8988T (cell line): Measurements from ENCODE around the gene DHTKD1.
"Not testable (repeated sequence)": the region's sequence is repeated elsewhere in the genome, so short reads cannot be mapped to it uniquely, and the experiment has no call there.

Experiments
- DNase-seq: peaks from one replicate; pipeline ENCODE4 v3.0.0; 2011

The DHTKD1 gene

GRCh38 chr10:12063483-12063818, 5.3 kb upstream of the DHTKD1 start:
- DNase-seq, result no peak

- DNase-seq, result no peak
These were observed 1.4 kb upstream of the DHTKD1 start for GRCh38 chr10:12067336-12067735.

GRCh38 chr10:12071441-12071840, 2.7 kb downstream of the DHTKD1 start:
- DNase-seq, result not testable (repeated sequence)

GRCh38 chr10:12073526-12073925, 4.8 kb downstream of the DHTKD1 start:
- DNase-seq, result no peak

- no peak for DNase-seq
These were observed 8.9 kb downstream of the DHTKD1 start for GRCh38 chr10:12077580-12078180.

GRCh38 chr10:12081470-12081869, 12.7 kb downstream of the DHTKD1 start:
- DNase-seq, result no peak

GRCh38 chr10:12081879-12082557, 13.3 kb downstream of the DHTKD1 start:
- no peak for DNase-seq

- no peak for DNase-seq
These were observed 20.2 kb downstream of the DHTKD1 start for GRCh38 chr10:12088919-12089318.

GRCh38 chr10:12091421-12091820, 22.7 kb downstream of the DHTKD1 start:
- DNase-seq, result no peak

- DNase-seq, result not testable (repeated sequence)
These were observed 28.6 kb downstream of the DHTKD1 start for GRCh38 chr10:12097361-12097760.

GRCh38 chr10:12097791-12098190, 29.0 kb downstream of the DHTKD1 start:
- no peak for DNase-seq

- no peak for DNase-seq
These were observed 30.2 kb downstream of the DHTKD1 start for GRCh38 chr10:12098966-12099365.

- DNase-seq, result no peak
These were observed 35.0 kb downstream of the DHTKD1 start for GRCh38 chr10:12103802-12104201.

GRCh38 chr10:12107781-12108180, 39.0 kb downstream of the DHTKD1 start:
- DNase-seq, result no peak

- no peak for DNase-seq
These were observed 40.5 kb downstream of the DHTKD1 start for GRCh38 chr10:12109286-12109685.

- no peak for DNase-seq
These were observed 42.8 kb downstream of the DHTKD1 start for GRCh38 chr10:12111528-12111927.

GRCh38 chr10:12113627-12114026, 44.9 kb downstream of the DHTKD1 start:
- DNase-seq, result no peak

GRCh38 chr10:12121673-12122072, 52.9 kb downstream of the DHTKD1 start:
- no peak for DNase-seq

- peak; percentile 96 for DNase-seq
These were observed 60.7 kb downstream of the DHTKD1 start, which contains the start of gene SEC61A2 for GRCh38 chr10:12129222-12130111. SEC61A2 (plus strand) TSS chr10:12129677; CDS start chr10:12129788, 111 bp downstream.

GRCh38 chr10:12130237-12130872, 61.6 kb downstream of the DHTKD1 start:
- peak; percentile 32 for DNase-seq

- DNase-seq, result no peak
These were observed 66.9 kb downstream of the DHTKD1 start for GRCh38 chr10:12135631-12136030.

- no peak for DNase-seq
These were observed 71.3 kb downstream of the DHTKD1 start for GRCh38 chr10:12140038-12140437.

GRCh38 chr10:12144538-12144937, 75.8 kb downstream of the DHTKD1 start:
- DNase-seq, result no peak
